Adrenal gland (tissue), 5 donors: ENCODE results near the gene HAPLN1.

ENCODE experiments used
- POLR2A ChIP-seq, 2 donors: fragments of 450-650 bp; IDR thresholded peaks; one replicate each; pipeline ENCODE4 v1.6.1; 2017; ENCODE audit warnings: antibody characterized with exemption in 2 of 2, mild to moderate bottlenecking in 2 of 2, moderate library complexity in 1 of 2
- TF ChIP-seq, protein P1 (sequence below), 6 experiments: fragments of 450-650 bp in 4 of 6; fragments of 200-600 bp in 2 of 6; sonication (generic) in 1 of 6; IDR thresholded peaks; 1 replicate in 5 of 6; 2 replicates in 1 of 6; pipeline versions ENCODE4 v1.5.1 to v1.8.0; 2016 to 2021; ENCODE audit warnings: antibody characterized with exemption in 6 of 6, mild to moderate bottlenecking in 2 of 6, moderate library complexity in 1 of 6
- donor health status: DM: no; HTN: no; CAD: no.

DNA sequence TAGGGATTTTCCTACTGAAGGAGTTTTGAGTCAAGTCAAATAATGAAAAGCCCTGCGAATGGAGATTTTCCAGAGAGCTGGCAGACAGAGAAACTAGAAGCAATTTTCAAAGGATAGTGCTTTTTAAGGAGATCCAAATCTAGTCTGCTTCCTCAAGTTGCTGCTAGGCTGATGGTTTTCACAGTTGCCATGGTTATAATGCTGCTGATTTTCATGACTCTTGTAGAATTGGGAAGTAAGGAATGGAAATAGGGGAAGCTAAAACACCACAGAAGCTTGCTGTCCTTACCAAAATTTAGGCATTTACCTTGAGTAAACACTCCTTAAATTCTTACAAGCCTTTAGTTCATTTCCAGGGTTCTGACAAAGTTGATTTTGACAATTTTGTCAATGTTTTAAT is 30.1 kb upstream of the HAPLN1 start:
- TF ChIP-seq, protein P1, sequence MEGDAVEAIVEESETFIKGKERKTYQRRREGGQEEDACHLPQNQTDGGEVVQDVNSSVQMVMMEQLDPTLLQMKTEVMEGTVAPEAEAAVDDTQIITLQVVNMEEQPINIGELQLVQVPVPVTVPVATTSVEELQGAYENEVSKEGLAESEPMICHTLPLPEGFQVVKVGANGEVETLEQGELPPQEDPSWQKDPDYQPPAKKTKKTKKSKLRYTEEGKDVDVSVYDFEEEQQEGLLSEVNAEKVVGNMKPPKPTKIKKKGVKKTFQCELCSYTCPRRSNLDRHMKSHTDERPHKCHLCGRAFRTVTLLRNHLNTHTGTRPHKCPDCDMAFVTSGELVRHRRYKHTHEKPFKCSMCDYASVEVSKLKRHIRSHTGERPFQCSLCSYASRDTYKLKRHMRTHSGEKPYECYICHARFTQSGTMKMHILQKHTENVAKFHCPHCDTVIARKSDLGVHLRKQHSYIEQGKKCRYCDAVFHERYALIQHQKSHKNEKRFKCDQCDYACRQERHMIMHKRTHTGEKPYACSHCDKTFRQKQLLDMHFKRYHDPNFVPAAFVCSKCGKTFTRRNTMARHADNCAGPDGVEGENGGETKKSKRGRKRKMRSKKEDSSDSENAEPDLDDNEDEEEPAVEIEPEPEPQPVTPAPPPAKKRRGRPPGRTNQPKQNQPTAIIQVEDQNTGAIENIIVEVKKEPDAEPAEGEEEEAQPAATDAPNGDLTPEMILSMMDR (IDR thresholded peaks at IDR 0.05): no peak
- TF ChIP-seq POLR2A (IDR thresholded peaks at IDR 0.05): no peak
